Heart right ventricle (tissue), 16 donors: Measurements from ENCODE around the gene TACR1. TPM values are rescaled to one million over a fixed set of nuclear protein-coding genes. Genes with fewer than 3 reads are reported as not detected.

Experiments
- ATAC-seq, 8 donors: fragments of 200-7000 bp; cut with Tn5 transposase; one replicate each; pipeline ENCODE4 v1.9.1; 2020; ENCODE audit warnings: mild to moderate bottlenecking in 8 of 8, moderate library complexity in 8 of 8, moderate number of reproducible peaks in 1 of 8
- DNase-seq, 2 donors: peaks; one replicate each; pipeline ENCODE4 v3.0.0-alpha.2; 2020
- H3K27ac ChIP-seq, 10 donors: fragments of 200-600 bp; sonication (generic) in 2 of 10; one replicate each; pipeline versions ENCODE4 v1.5.0 to v1.8.0; 2020 to 2022; ENCODE audit warnings: mild to moderate bottlenecking in 3 of 10
- H3K27me3 ChIP-seq, 7 donors: fragments of 200-600 bp; one replicate each; pipeline ENCODE4 v1.8.0; 2021 to 2022; ENCODE audit warnings: mild to moderate bottlenecking in 2 of 7
- H3K36me3 ChIP-seq, 9 donors: fragments of 200-600 bp; sonication (generic) in 1 of 9; one replicate each; pipeline versions ENCODE4 v1.5.0 to v1.8.0; 2020 to 2022; ENCODE audit warnings: mild to moderate bottlenecking in 2 of 9
- H3K4me1 ChIP-seq, 9 donors: fragments of 200-600 bp; sonication (generic) in 1 of 9; one replicate each; pipeline versions ENCODE4 v1.5.0 to v1.8.0; 2020 to 2022; ENCODE audit warnings: mild to moderate bottlenecking in 4 of 9
- H3K4me3 ChIP-seq, 10 donors: fragments of 200-600 bp; sonication (generic) in 2 of 10; one replicate each; pipeline versions ENCODE4 v1.5.0 to v1.8.0; 2020 to 2022; ENCODE audit warnings: mild to moderate bottlenecking in 7 of 10, moderate library complexity in 2 of 10
- H3K9me3 ChIP-seq, 11 donors: fragments of 200-600 bp in 10 of 11; sonication (generic) in 2 of 11; one replicate each; pipeline versions ENCODE4 v1.5.0 to v1.8.0; 2013 to 2022; ENCODE audit warnings: mild to moderate bottlenecking in 2 of 11, control low read depth in 1 of 11, moderate library complexity in 1 of 11
- WGBS, 2 donors: extraction: QIAGEN DNeasy Blood & Tissue Kit; methylation state at CpG; one replicate each; pipeline ENCODE4 v1.1.7; 2013; ENCODE audit warnings: inconsistent platforms in 1 of 2; 5-methylcytosine and 5-hydroxymethylcytosine counted together
- intact Hi-C, 10 donors: fragments of 100-400 bp; cut with DNase I; formaldehyde crosslinking; loops; one replicate each; pipeline versions ENCODE4 v1.11.1 to v1.14.2; 2022
- polyA plus RNA-seq, 2 donors: library from polyadenylated mRNA; stranded (reverse); fragments of 200-250 nt; gene quantifications; one replicate each; pipeline ENCODE4 v1.2.3, GENCODE V29; 2013
- total RNA-seq, 10 donors: library from RNA; stranded (reverse); fragmentation: NEBNext Ultra II Directional in 3 of 10; extraction: Animal tissue kit (Norgen Biotek cat#: 25700) in 3 of 10; gene quantifications; one replicate each; pipeline versions ENCODE4 v1.2.1 to v1.2.4, GENCODE V29; 2021 to 2023
- TF ChIP-seq, protein P1 (sequence below), 9 donors: fragments of 200-600 bp; sonication (generic) in 2 of 9; IDR thresholded peaks; one replicate each; pipeline versions ENCODE4 v1.5.0 to v1.8.0; 2021 to 2022; ENCODE audit warnings: antibody characterized with exemption in 9 of 9, mild to moderate bottlenecking in 5 of 9, moderate library complexity in 1 of 9
- donor health status: Arrhythmogenic right ventricular cardiomyopathy.
- donor health status: ischemic (EF 13 %, LVEDD 7.1; RV severe dilation, severe dysfunction).
- donor health status: healthy with polysubstance abuse.
- donor health status: DM: no; HTN: yes; CAD: no.
- donor health status: DM: no; HTN: no; CAD: no.
- donor health status: ischemic (EF 25% LVEDD 6.9; RV normal size, moderate dysfunction).
- donor health status: ischemic (EF 25% LVEDD 5.7; RV mildly dilated, moderate dysfunction).
- donor health status: healthy.
- donor health status: DM: yes; HTN: yes; CAD: no.
- donor health status: Ischemic cardiomyopathy.
- donor health status: ischemic (EF 35%, LVEDD 5.7; RV mildly dilated, moderate dysfunction).
- donor health status: nonischemic (EF 11% LVEDD 7.7; RV severe dilation, severe dysfunction).
- donor health status: DM: yes; HTN: yes; CAD: no.
- donor health status: PGD.
- donor health status: ischemic (EF 29% LVEDD 5.4; RV normal size, mild dysfunction).
- donor health status: nonischemic (EF 23%, LVEDD 6.1; RV moderate dilation, normal function).

The TACR1 gene
- total and polyA plus RNA-seq, 12 donors: 0.06 to 0.38 (median 0.17) TPM; not detected in 3

GRCh38 chr2:75018162-75018561 is 181.2 kb downstream of the TACR1 start:
- 74 to 79% methylated on average over 2 of the region's 2 CpGs for WGBS, 2 donors
- ATAC-seq (peak in 3 of 8 donors; percentile 42 to 61 (median 56)), DNase-seq (no peak)
- H3K9me3 ChIP-seq: peaks cover 0 to 12% (median 5%) of the 10 kb centered on the region in 11 donors
- no peaks in the 10 kb centered on the region for H3K27me3 ChIP-seq
- H3K4me3 ChIP-seq: no peak overlapping the region
- TF ChIP-seq, protein P1, sequence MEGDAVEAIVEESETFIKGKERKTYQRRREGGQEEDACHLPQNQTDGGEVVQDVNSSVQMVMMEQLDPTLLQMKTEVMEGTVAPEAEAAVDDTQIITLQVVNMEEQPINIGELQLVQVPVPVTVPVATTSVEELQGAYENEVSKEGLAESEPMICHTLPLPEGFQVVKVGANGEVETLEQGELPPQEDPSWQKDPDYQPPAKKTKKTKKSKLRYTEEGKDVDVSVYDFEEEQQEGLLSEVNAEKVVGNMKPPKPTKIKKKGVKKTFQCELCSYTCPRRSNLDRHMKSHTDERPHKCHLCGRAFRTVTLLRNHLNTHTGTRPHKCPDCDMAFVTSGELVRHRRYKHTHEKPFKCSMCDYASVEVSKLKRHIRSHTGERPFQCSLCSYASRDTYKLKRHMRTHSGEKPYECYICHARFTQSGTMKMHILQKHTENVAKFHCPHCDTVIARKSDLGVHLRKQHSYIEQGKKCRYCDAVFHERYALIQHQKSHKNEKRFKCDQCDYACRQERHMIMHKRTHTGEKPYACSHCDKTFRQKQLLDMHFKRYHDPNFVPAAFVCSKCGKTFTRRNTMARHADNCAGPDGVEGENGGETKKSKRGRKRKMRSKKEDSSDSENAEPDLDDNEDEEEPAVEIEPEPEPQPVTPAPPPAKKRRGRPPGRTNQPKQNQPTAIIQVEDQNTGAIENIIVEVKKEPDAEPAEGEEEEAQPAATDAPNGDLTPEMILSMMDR (IDR thresholded peaks at IDR 0.05): no peak
- H3K27ac ChIP-seq: no peak overlapping the region
- H3K36me3 ChIP-seq: no peaks in the 10 kb centered on the region
- H3K4me1 ChIP-seq: peaks cover 0 to 10% (median 0%) of the 10 kb centered on the region in 9 donors
- intact Hi-C loops: no loop called here

DNA sequence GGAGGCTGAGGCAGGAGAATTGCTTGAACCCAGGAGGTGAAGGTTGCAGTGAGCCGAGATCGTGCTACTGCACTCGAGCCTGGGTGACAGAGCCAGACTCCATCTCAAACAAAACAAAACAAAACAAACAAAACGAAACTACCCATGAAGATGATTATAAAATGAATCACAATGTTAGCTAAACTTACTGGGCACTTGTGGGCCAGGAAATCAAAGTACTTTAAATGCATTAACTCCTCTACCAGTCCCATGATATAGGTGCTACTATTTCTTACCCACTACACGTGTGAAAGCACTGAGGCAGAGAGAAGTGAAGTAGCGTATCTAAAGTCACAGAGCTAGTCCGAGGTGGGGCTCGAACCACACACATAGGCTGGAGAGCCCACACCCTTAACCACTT is 187.2 kb downstream of the TACR1 start:
- no peak overlapping the region for H3K27ac ChIP-seq
- WGBS, 2 donors: 93 to 95% methylated on average over 8 of the region's 8 CpGs
- peaks cover 0 to 12% (median 5%) of the 10 kb centered on the region in 11 donors for H3K9me3 ChIP-seq
- no peaks in the 10 kb centered on the region for H3K36me3 ChIP-seq
- TF ChIP-seq, protein P1 (IDR thresholded peaks at IDR 0.05): no peak
- no peak overlapping the region for H3K4me3 ChIP-seq
- ATAC-seq (no peak), DNase-seq (no peak)
- intact Hi-C loops: no loop called here
- no peaks in the 10 kb centered on the region for H3K4me1 ChIP-seq
- no peaks in the 10 kb centered on the region for H3K27me3 ChIP-seq

DNA sequence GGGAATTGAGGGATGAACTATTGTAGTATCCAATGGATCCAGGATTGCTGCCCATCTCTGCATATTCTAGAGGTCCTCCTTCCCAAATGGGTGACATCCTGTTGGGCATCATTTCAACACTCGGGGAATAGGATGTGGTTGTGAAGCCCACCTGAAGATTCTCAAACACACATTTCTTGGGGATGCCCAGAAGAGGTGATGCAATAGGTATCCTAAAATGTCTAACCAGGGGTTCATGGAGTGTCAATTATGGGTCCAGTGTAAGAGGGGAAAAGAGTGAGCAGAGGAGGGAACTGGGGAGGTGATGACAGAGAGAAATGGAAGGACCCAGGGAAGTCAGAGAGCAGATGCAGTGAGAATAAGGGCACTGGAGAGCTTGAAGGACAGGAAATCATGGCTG is 188.7 kb downstream of the TACR1 start:
- Histone ChIP-seq H3K27ac (no peak overlapping the region), H3K36me3 (no peaks in the 10 kb centered on the region), H3K9me3 (peaks cover 0 to 16% (median 5%) of the 10 kb centered on the region in 11 donors), H3K4me1 (no peaks in the 10 kb centered on the region), H3K27me3 (no peaks in the 10 kb centered on the region), H3K4me3 (no peak overlapping the region)
- DNase-seq (no peak), ATAC-seq (no peak)
- intact Hi-C loops: no loop called here
- 92 to 100% methylated on average over 1 of the region's 1 CpG for WGBS, 2 donors
- TF ChIP-seq, protein P1 (IDR thresholded peaks at IDR 0.05): no peak

- 88 to 92% methylated on average over 4 of the region's 4 CpGs for WGBS, 2 donors
- no peaks in the 10 kb centered on the region for H3K4me1 ChIP-seq
- H3K27ac ChIP-seq: no peak overlapping the region
- intact Hi-C loops: no loop called here
- TF ChIP-seq, protein P1 (IDR thresholded peaks at IDR 0.05): no peak
- DNase-seq (no peak), ATAC-seq (no peak)
- H3K9me3 ChIP-seq: peaks cover 0 to 6% (median 0%) of the 10 kb centered on the region in 11 donors
- H3K36me3 ChIP-seq: no peaks in the 10 kb centered on the region
- no peak overlapping the region for H3K4me3 ChIP-seq
- H3K27me3 ChIP-seq: no peaks in the 10 kb centered on the region
Measured at GRCh38 chr2:75007819-75008218, 191.5 kb downstream of the TACR1 start.
